Measurements from ENCODE around the gene FAM187B. TPM values are rescaled to one million over a fixed set of nuclear protein-coding genes. Genes with fewer than 3 reads are reported as not detected.

The FAM187B gene
- total RNA-seq, 1 experiment from 2014 or later, result not detected

DNA sequence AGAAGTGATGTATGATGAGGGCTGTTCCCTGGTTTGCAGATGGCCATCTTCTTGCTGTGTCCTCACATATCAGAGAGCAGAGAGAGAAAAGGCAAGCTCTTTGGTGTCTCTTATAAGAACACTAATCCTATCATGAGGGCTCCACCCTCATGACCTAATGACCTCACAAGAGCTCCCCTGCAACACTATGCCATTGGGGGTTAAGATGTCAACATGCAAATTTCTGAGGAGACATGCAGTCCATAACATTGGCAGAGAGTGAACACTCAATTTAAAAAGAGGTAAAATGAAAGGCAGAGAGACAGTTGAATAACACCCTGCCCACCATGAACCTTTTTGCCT is 10.9 kb downstream of the FAM187B start:
- Mint-ChIP-seq H3K4me1 (peaks cover 12 to 13% of the 10 kb centered on the region in 2 experiments), H3K36me3 (ENCODE audit: insufficient read depth in 1 of 3, low read depth in 3 of 3) (peaks cover 0 to 5% (median 5%) of the 10 kb centered on the region in 3 experiments; a peak in 6 of 7 replicates), H3K27me3 (ENCODE audit: low read depth) (peaks cover 4% of the 10 kb centered on the region), H3K9me3 (peaks cover 7 to 13% of the 10 kb centered on the region in 2 experiments), H3K4me3 (no peak overlapping the region), H3K27ac (no peak overlapping the region)
- Histone ChIP-seq H2BK5ac (ENCODE audit: insufficient read length, low read length) (no peak overlapping the region), H3K79me2 (ENCODE audit: insufficient read depth, low read length) (no peaks in the 10 kb centered on the region), H3K18ac (ENCODE audit: insufficient read length, low read depth, low read length) (no peak overlapping the region), H3K27ac (ENCODE audit: insufficient read length, low read depth, low read length) (no peak overlapping the region), H4K5ac (ENCODE audit: insufficient read length, low read depth, low read length) (no peak overlapping the region), H3K4ac (ENCODE audit: low read depth, low read length) (no peak overlapping the region), H3K23me2 (ENCODE audit: insufficient read length, low read depth, low read length, poor library complexity, severe bottlenecking) (no peaks in the 10 kb centered on the region), H2BK15ac (ENCODE audit: low read depth, low read length) (no peak overlapping the region), H3T11ph (ENCODE audit: low read length) (no peak overlapping the region), H4K20me1 (ENCODE audit: control insufficient read depth, insufficient read depth, insufficient read length) (no peaks in the 10 kb centered on the region), H3K27me3 (ENCODE audit: insufficient read depth, low read length) (no peaks in the 10 kb centered on the region), H3K9ac (ENCODE audit: extremely low read depth, insufficient read length, low read length) (no peak overlapping the region), H3K4me2 (ENCODE audit: insufficient read depth, insufficient read length, low read length) (no peak overlapping the region), H2AK5ac (ENCODE audit: insufficient read length, low read length) (no peak overlapping the region), H3K79me1 (ENCODE audit: insufficient read depth, low read depth, low read length, poor library complexity, severe bottlenecking) (no peaks in the 10 kb centered on the region), H3K23ac (ENCODE audit: insufficient read length, low read depth, low read length) (no peak overlapping the region), H3K4me1 (ENCODE audit: insufficient read depth, low read length) (0 out of 2 replicates have a peak, but pooled peaks cover 2% of the 10 kb centered on the region), H2BK12ac (ENCODE audit: insufficient read length, low read depth, low read length) (no peak overlapping the region), H3K56ac (ENCODE audit: insufficient read length, low read depth, low read length) (no peak overlapping the region), H2BK20ac (ENCODE audit: low read depth, low read length, poor library complexity, severe bottlenecking) (no peak overlapping the region), H2AFZ (ENCODE audit: low read length) (no peak overlapping the region), H4K8ac (replicated peaks; ENCODE audit: insufficient read length, low read depth, low read length) (no peak overlapping the region), H2BK120ac (ENCODE audit: low read depth, low read length, poor library complexity, severe bottlenecking) (no peak overlapping the region), H3K9me3 (ENCODE audit: control insufficient read depth, low read depth, low read length) (no peaks in the 10 kb centered on the region), H3K14ac (ENCODE audit: insufficient read depth, low read length) (no peak overlapping the region), H4K91ac (ENCODE audit: insufficient read length, low read depth, low read length) (no peak overlapping the region)
- no peak for DNase-seq
- TF ChIP-seq, protein P1, sequence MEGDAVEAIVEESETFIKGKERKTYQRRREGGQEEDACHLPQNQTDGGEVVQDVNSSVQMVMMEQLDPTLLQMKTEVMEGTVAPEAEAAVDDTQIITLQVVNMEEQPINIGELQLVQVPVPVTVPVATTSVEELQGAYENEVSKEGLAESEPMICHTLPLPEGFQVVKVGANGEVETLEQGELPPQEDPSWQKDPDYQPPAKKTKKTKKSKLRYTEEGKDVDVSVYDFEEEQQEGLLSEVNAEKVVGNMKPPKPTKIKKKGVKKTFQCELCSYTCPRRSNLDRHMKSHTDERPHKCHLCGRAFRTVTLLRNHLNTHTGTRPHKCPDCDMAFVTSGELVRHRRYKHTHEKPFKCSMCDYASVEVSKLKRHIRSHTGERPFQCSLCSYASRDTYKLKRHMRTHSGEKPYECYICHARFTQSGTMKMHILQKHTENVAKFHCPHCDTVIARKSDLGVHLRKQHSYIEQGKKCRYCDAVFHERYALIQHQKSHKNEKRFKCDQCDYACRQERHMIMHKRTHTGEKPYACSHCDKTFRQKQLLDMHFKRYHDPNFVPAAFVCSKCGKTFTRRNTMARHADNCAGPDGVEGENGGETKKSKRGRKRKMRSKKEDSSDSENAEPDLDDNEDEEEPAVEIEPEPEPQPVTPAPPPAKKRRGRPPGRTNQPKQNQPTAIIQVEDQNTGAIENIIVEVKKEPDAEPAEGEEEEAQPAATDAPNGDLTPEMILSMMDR (conservative IDR thresholded peaks at IDR 0.05), result no peak

Measured in H9 (cell line).